Gastroesophageal sphincter (tissue), 4 donors: ENCODE results near the gene CXCL1. TPM values are rescaled to one million over a fixed set of nuclear protein-coding genes. Genes with fewer than 3 reads are reported as not detected.
A peak's percentile ranks its signal among the peaks of the same experiment; 100 is the strongest.

Source experiments
- ATAC-seq: fragments of 150-250 bp; one replicate; pipeline ENCODE4 v1.9.1; 2016; ENCODE audit warnings: mild to moderate bottlenecking, moderate library complexity
- H3K27ac ChIP-seq, 4 donors: fragments of 200-600 bp; sonication (generic) in 3 of 4; 1 replicate in 3 of 4; 2 replicates in 1 of 4; pipeline ENCODE4 v1.5.1; 2016 to 2019
- H3K27me3 ChIP-seq: fragments of 200-600 bp; sonication (generic); one replicate; pipeline ENCODE4 v1.5.1; 2019
- H3K36me3 ChIP-seq, 2 donors: fragments of 200-600 bp; sonication (generic); one replicate each; pipeline ENCODE4 v1.5.1; 2019; ENCODE audit warnings: control low read depth in 1 of 2
- H3K4me1 ChIP-seq, 3 donors: fragments of 200-600 bp; sonication (generic); 1 replicate in 2 of 3; 2 replicates in 1 of 3; pipeline ENCODE4 v1.5.1; 2016 to 2019; ENCODE audit warnings: control low read depth in 2 of 3
- H3K4me3 ChIP-seq, 2 donors: fragments of 200-600 bp; sonication (generic); one replicate each; pipeline ENCODE4 v1.5.1; 2019; ENCODE audit warnings: mild to moderate bottlenecking in 1 of 2, moderate library complexity in 1 of 2
- H3K9me3 ChIP-seq, 3 donors: fragments of 200-600 bp; sonication (generic); one replicate each; pipeline ENCODE4 v1.5.1; 2017 to 2019; ENCODE audit warnings: control low read depth in 2 of 3
- CTCF ChIP-seq, 4 experiments: fragments of 200-600 bp in 2 of 4; fragments of 450-650 bp in 2 of 4; sonication (generic) in 1 of 4; IDR thresholded peaks; one replicate each; pipeline ENCODE4 v1.5.1; 2017 to 2019; ENCODE audit warnings: antibody characterized with exemption in 4 of 4, mild to moderate bottlenecking in 2 of 4, moderate library complexity in 2 of 4
- EP300 ChIP-seq: sonication (generic); formaldehyde crosslinking; IDR thresholded peaks from one replicate; pipeline ENCODE4 v1.6.1; 2017; ENCODE audit warnings: antibody characterized with exemption, mild to moderate bottlenecking
- POLR2A ChIP-seq, 2 donors: fragments of 450-650 bp; IDR thresholded peaks; one replicate each; pipeline ENCODE4 v1.6.1; 2017; ENCODE audit warnings: antibody characterized with exemption in 2 of 2, mild to moderate bottlenecking in 2 of 2, moderate library complexity in 1 of 2
- POLR2AphosphoS5 ChIP-seq: sonication (generic); formaldehyde crosslinking; IDR thresholded peaks from one replicate; pipeline ENCODE4 v1.6.1; 2017; ENCODE audit warnings: antibody characterized with exemption
- WGBS, 2 donors: methylation state at CpG; one replicate each; pipeline ENCODE4 v1.1.5; 2018; ENCODE audit warnings: low coverage in 1 of 2; 5-methylcytosine and 5-hydroxymethylcytosine counted together
- total RNA-seq, 4 donors: library from RNA; depleted of rRNA; stranded (reverse); fragments of >200 nt; gene quantifications; one replicate each; pipeline ENCODE4 v1.1.0, GENCODE V29; 2016

The CXCL1 gene
- total RNA-seq, 4 donors from 2014 or later = 1.6 to 10.5 (median 3.1) TPM; not detected in 1

- peak within 1 kb of the TSS in 1 of 2 donors; percentile 33 for H3K4me3 ChIP-seq
- peak; percentile 10 for ATAC-seq
- H3K36me3 ChIP-seq = no peaks in the 10 kb centered on the region
- no peaks in the 10 kb centered on the region for H3K9me3 ChIP-seq
- WGBS, 2 donors = 0 to 3% methylated on average over 6 to 18 of the region's 41 CpGs
- peaks cover 33% of the 10 kb centered on the region for H3K27me3 ChIP-seq
- H3K27ac ChIP-seq = no peak within 1 kb of the TSS
- TF ChIP-seq EP300 = no peak
- no peak for TF ChIP-seq CTCF (IDR thresholded peaks at IDR 0.05)
- TF ChIP-seq POLR2AphosphoS5 = no peak
- no peak for TF ChIP-seq POLR2A (IDR thresholded peaks at IDR 0.05)
- peaks cover 0 to 8% (median 0%) of the 10 kb centered on the region in 3 donors for H3K4me1 ChIP-seq
These were observed 32.6 kb upstream of the CXCL1 start, which contains the start of gene CXCL6 for GRCh38 chr4:73836373-73837279. Gene CXCL6 (plus strand): TSS chr4:73836678. CDS start chr4:73836751, 73 bp downstream.

- no peaks in the 10 kb centered on the region for H3K36me3 ChIP-seq
- H3K27me3 ChIP-seq = peaks cover 33% of the 10 kb centered on the region
- no peak overlapping the region for H3K4me3 ChIP-seq
- H3K9me3 ChIP-seq = no peaks in the 10 kb centered on the region
- ATAC-seq = no peak
- H3K27ac ChIP-seq = no peak overlapping the region
- WGBS, 2 donors = 84 to 89% methylated on average over 4 to 5 of the region's 5 CpGs
- H3K4me1 ChIP-seq = peaks cover 0 to 8% (median 0%) of the 10 kb centered on the region in 3 donors
- no peak for TF ChIP-seq EP300
- TF ChIP-seq CTCF (IDR thresholded peaks at IDR 0.05) = no peak
- TF ChIP-seq POLR2A (IDR thresholded peaks at IDR 0.05) = no peak
- TF ChIP-seq POLR2AphosphoS5 = no peak
These were observed 30.1 kb upstream of the CXCL1 start for GRCh38 chr4:73839071-73839470.

GRCh38 chr4:73839715-73840114, 29.5 kb upstream of the CXCL1 start:
- peaks cover 33% of the 10 kb centered on the region for H3K27me3 ChIP-seq
- no peak for ATAC-seq
- no peaks in the 10 kb centered on the region for H3K36me3 ChIP-seq
- no peak overlapping the region for H3K4me3 ChIP-seq
- H3K9me3 ChIP-seq = no peaks in the 10 kb centered on the region
- H3K27ac ChIP-seq = no peak overlapping the region
- TF ChIP-seq EP300 = no peak
- TF ChIP-seq POLR2AphosphoS5 = no peak
- TF ChIP-seq POLR2A (IDR thresholded peaks at IDR 0.05) = no peak
- TF ChIP-seq CTCF (IDR thresholded peaks at IDR 0.05) = no peak
- H3K4me1 ChIP-seq = peaks cover 0 to 8% (median 0%) of the 10 kb centered on the region in 3 donors
- WGBS, 2 donors = 71 to 91% methylated on average over 3 of the region's 3 CpGs

- Histone ChIP-seq H3K36me3 (no peaks in the 10 kb centered on the region), H3K9me3 (no peaks in the 10 kb centered on the region), H3K27ac (no peak overlapping the region), H3K4me1 (peaks cover 0 to 7% (median 0%) of the 10 kb centered on the region in 3 donors), H3K4me3 (no peak overlapping the region), H3K27me3 (peaks cover 29% of the 10 kb centered on the region)
- WGBS, 2 donors = 65 to 80% methylated on average over 4 of the region's 4 CpGs
- TF ChIP-seq EP300 = no peak
- no peak for TF ChIP-seq POLR2A (IDR thresholded peaks at IDR 0.05)
- no peak for TF ChIP-seq POLR2AphosphoS5
- no peak for TF ChIP-seq CTCF (IDR thresholded peaks at IDR 0.05)
- ATAC-seq = no peak
These were observed 27.8 kb upstream of the CXCL1 start for GRCh38 chr4:73841243-73841925.
